HCT116 (cell line): Measurements from ENCODE around the gene SEC14L3. TPM values are rescaled to one million over a fixed set of nuclear protein-coding genes. Genes with fewer than 3 reads are reported as not detected.

Source experiments
- ATAC-seq: fragments of 200-7000 bp; cut with Tn5 transposase; 2 replicates; pipeline ENCODE4 v1.9.1; 2020; ENCODE audit warnings: mild to moderate bottlenecking, moderate library complexity
- BruUV-seq: library from RNA; stranded (reverse); fragments of 400-500 nt; replicated peaks from 2 replicates; lab custom pipeline; 2021; lab: Mats Ljungman, UMichigan
- CTCF ChIA-PET: fragments of 300-600 bp; sonication (Branson Sonifier 250); formaldehyde crosslinking; loops from one replicate; lab custom pipeline; 2021; ENCODE audit warnings: antibody characterized with exemption; lab: Charles Lee
- POLR2A ChIA-PET: fragments of 300-600, 350-600 bp; sonication (Branson Sonifier 250); formaldehyde crosslinking; loops from one replicate; lab custom pipeline; 2021; ENCODE audit warnings: antibody characterized with exemption; lab: Charles Lee
- RAD21 ChIA-PET, 2 experiments: fragments of 300-600 bp; sonication (Branson Sonifier 250); formaldehyde crosslinking; loops; one replicate each; lab custom pipeline; 2023; ENCODE audit warnings: low total read pairs in 2 of 2; ENCODE audit not compliant: uncharacterized antibody in 2 of 2, unreplicated experiment in 2 of 2, low non-redundant PET in 1 of 2; lab: Charles Lee
- DNase-seq: peaks from one replicate; pipeline ENCODE4 v3.0.0-alpha.2; 2010; ENCODE audit warnings: low read depth, low spot score
- H2AFZ ChIP-seq: fragments of 200-600 bp; shearing (Covaris generic), sonication (generic); 2 replicates; pipeline ENCODE4 v1.6.1; 2017; ENCODE audit warnings: low read depth, mixed run types, mixed read lengths, antibody characterized with exemption, low read length; ENCODE audit not compliant: poor library complexity, severe bottlenecking
- H3K27ac ChIP-seq: 2 replicates; pipeline ENCODE4 v1.5.1; 2012; ENCODE audit warnings: low read depth, low read length
- H3K27me3 ChIP-seq: fragments of 200-600 bp; sonication (generic); 2 replicates; pipeline ENCODE4 v1.6.1; 2016; ENCODE audit warnings: mixed run types, low read length, mixed read lengths; ENCODE audit not compliant: insufficient read depth
- H3K36me3 ChIP-seq, 2 experiments: fragments of 200-500 bp in 1 of 2; fragments of 200-600 bp in 1 of 2; sonication (Bioruptor generic) in 1 of 2; sonication (generic) in 1 of 2; 2 replicates each; pipeline versions ENCODE4 v1.5.1 to v1.6.1; 2014 to 2016; ENCODE audit warnings: low read length in 2 of 2, inconsistent platforms in 1 of 2, mixed read lengths in 1 of 2, mixed run types in 1 of 2; ENCODE audit not compliant: insufficient read depth in 2 of 2, control insufficient read depth in 1 of 2
- H3K4me1 ChIP-seq, 2 experiments: fragments of 200-600 bp in 1 of 2; sonication (generic) in 1 of 2; 2 replicates each; pipeline versions ENCODE4 v1.5.1 to v1.6.1; 2012 to 2017; ENCODE audit warnings: low read length in 2 of 2, inconsistent platforms in 1 of 2, mild to moderate bottlenecking in 1 of 2, mixed read lengths in 1 of 2, mixed run types in 1 of 2, moderate library complexity in 1 of 2; ENCODE audit not compliant: insufficient read depth in 2 of 2, control insufficient read depth in 1 of 2
- H3K4me2 ChIP-seq: fragments of 200-600 bp; sonication (generic); 2 replicates; pipeline ENCODE4 v1.6.1; 2017; ENCODE audit warnings: mixed run types, low read length, mixed read lengths
- H3K4me3 ChIP-seq, 2 experiments: fragments of 200-600 bp in 1 of 2; sonication (generic) in 1 of 2; replicated peaks in 1 of 2; 2 replicates each; pipeline ENCODE4 v1.5.1; 2011 to 2016; ENCODE audit warnings: low read length in 2 of 2, control low read depth in 1 of 2, low read depth in 1 of 2, mild to moderate bottlenecking in 1 of 2, mixed read lengths in 1 of 2, mixed run types in 1 of 2
- H3K79me2 ChIP-seq: fragments of 200-600 bp; sonication (generic); 2 replicates; pipeline ENCODE4 v1.6.1; 2017; ENCODE audit warnings: mild to moderate bottlenecking, mixed run types, low read length, moderate library complexity, mixed read lengths; ENCODE audit not compliant: insufficient read depth
- H3K9ac ChIP-seq: fragments of 200-600 bp; sonication (generic); 2 replicates; pipeline ENCODE4 v1.6.1; 2016; ENCODE audit warnings: low read length, mixed read lengths
- H3K9me2 ChIP-seq: fragments of 200-600 bp; sonication (generic), shearing (Covaris generic); 2 replicates; pipeline ENCODE4 v1.6.1; 2017; ENCODE audit warnings: mixed run types, mild to moderate bottlenecking, moderate library complexity; ENCODE audit not compliant: insufficient read depth
- H3K9me3 ChIP-seq, 2 experiments: fragments of 200-500 bp in 1 of 2; fragments of 200-600 bp in 1 of 2; sonication (Bioruptor generic) in 1 of 2; sonication (generic) in 1 of 2; 2 replicates each; pipeline ENCODE4 v1.6.1; 2014 to 2017; ENCODE audit warnings: low read length in 2 of 2, mixed read lengths in 2 of 2, inconsistent platforms in 1 of 2, low read depth in 1 of 2, mild to moderate bottlenecking in 1 of 2, mixed run types in 1 of 2, moderate library complexity in 1 of 2; ENCODE audit not compliant: control insufficient read depth in 1 of 2, insufficient read depth in 1 of 2
- H4K20me1 ChIP-seq: fragments of 200-600 bp; sonication (generic), shearing (Covaris generic); 2 replicates; pipeline ENCODE4 v1.6.1; 2017; ENCODE audit warnings: mixed run types, mild to moderate bottlenecking, moderate library complexity; ENCODE audit not compliant: insufficient read depth
- ATF3 ChIP-seq: IDR thresholded peaks from 2 replicates; pipeline ENCODE4 v1.6.1; 2012
- CTCF ChIP-seq, 3 experiments: fragments of 200-600 bp in 1 of 3; sonication (generic) in 1 of 3; IDR thresholded peaks in 2 of 3; conservative IDR thresholded peaks in 1 of 3; 2 replicates each; pipeline ENCODE4 v1.5.1; 2012 to 2017; ENCODE audit warnings: low read depth in 2 of 3, low read length in 2 of 3, antibody characterized with exemption in 1 of 3, borderline replicate concordance in 1 of 3, control low read depth in 1 of 3, mild to moderate bottlenecking in 1 of 3, mixed read lengths in 1 of 3, mixed run types in 1 of 3, moderate library complexity in 1 of 3; ENCODE audit not compliant: insufficient read depth in 1 of 3
- EZH2phosphoT487 ChIP-seq: fragments of 200-600 bp; IDR thresholded peaks from 2 replicates; pipeline ENCODE4 v1.6.1; 2018; ENCODE audit warnings: antibody characterized with exemption, borderline replicate concordance
- TCF7L2 ChIP-seq: IDR thresholded peaks from 2 replicates; pipeline ENCODE4 v1.7.0; 2011; ENCODE audit warnings: borderline replicate concordance, inconsistent platforms; ENCODE audit not compliant: insufficient read depth, insufficient read length; ENCODE audit errors: extremely low read depth
- intact Hi-C: fragments of 100-400 bp; cut with micrococcal nuclease; formaldehyde crosslinking; loops from 2 replicates; pipeline ENCODE4 v1.10.0; 2022
- total RNA-seq: library from RNA; stranded (reverse); gene quantifications from one replicate; pipeline ENCODE4 v1.2.1, GENCODE V29; 2021; ENCODE audit not compliant: unreplicated experiment

The SEC14L3 gene
- total RNA-seq, 1 experiment from 2014 or later, result not detected

- ChIA-PET RAD21 (interaction anchor here in 1 of 2 experiments (1.0 kb wide), 1 partner anchor 39 kb away, joined by 3 read pairs; no protein-coding TSS in a partner anchor), POLR2A (no interaction called here)
- no peak for ATAC-seq
Observed at GRCh38 chr22:30430933-30431332, 40.9 kb downstream of the SEC14L3 start.

More at GRCh38 chr22:30430933-30431332, 40.9 kb downstream of the SEC14L3 start:
- CTCF ChIA-PET, result interaction anchor here (0.9 to 1.2 kb wide), 3 partner anchors 13 to 142 kb away, joined by 3 to 5 read pairs (median 3); partner anchors contain the start of gene CASTOR1
- Histone ChIP-seq H3K4me1 (peaks cover 11 to 35% of the 10 kb centered on the region in 2 experiments), H3K27ac (no peak overlapping the region), H3K9me3 (no peaks in the 10 kb centered on the region), H3K27me3 (no peaks in the 10 kb centered on the region), H4K20me1 (no peaks in the 10 kb centered on the region), H3K9ac (no peak overlapping the region), H3K4me3 (no peak overlapping the region), H3K9me2 (no peaks in the 10 kb centered on the region), H3K36me3 (peaks cover 0 to 10% of the 10 kb centered on the region in 2 experiments; a peak in 1 of 4 replicates), H3K79me2 (peaks cover 19% of the 10 kb centered on the region; the same call in 1 of the 2 replicates), H3K4me2 (no peak overlapping the region), H2AFZ (no peak overlapping the region)
- no peak for DNase-seq
- intact Hi-C loops, result no loop called here
- BruUV-seq, result no TSS peak
- TF ChIP-seq CTCF (IDR thresholded peaks at IDR 0.05 in 2 of 3, conservative IDR thresholded peaks at IDR 0.05 in 1 of 3; ENCODE audit: borderline replicate concordance in 1 of 3, insufficient read depth in 1 of 3, low read depth in 2 of 3, low read length in 2 of 3), result peak in 2 of 3 experiments; percentile 26 to 43; a peak in 3 of 6 replicates
- no peak for TF ChIP-seq EZH2phosphoT487
- TF ChIP-seq ATF3, result no peak
- TF ChIP-seq TCF7L2, result no peak
